Activated T-cell treated with anti-CD3 and anti-CD28 coated beads for 24 hours (primary cell): Measurements from ENCODE around the gene SFXN1.

Experiments
- DNase-seq: peaks from one replicate; pipeline ENCODE4 v3.0.0-alpha.2; 2020; ENCODE audit warnings: low read depth

Gene SFXN1

DNA sequence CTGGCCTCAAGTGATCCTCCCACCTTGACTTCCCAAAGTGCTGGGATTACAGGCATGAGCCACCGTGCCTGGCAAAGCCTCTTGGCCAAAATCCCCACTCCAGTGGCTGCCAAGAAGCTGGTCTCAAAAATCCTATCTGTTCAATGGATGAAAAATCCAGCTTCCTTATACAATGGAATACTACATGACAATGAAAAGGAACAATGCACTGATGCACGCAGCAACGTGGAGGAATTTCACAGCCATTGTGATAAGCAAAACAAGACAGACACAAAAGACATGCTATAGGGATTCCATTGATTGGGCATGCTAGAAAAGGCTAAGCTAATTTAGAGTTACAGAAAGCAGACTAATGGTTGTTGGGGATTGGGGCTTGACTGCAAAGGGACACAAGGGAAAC, 13.1 kb upstream of the SFXN1 start:
- DNase-seq = no peak

DNA sequence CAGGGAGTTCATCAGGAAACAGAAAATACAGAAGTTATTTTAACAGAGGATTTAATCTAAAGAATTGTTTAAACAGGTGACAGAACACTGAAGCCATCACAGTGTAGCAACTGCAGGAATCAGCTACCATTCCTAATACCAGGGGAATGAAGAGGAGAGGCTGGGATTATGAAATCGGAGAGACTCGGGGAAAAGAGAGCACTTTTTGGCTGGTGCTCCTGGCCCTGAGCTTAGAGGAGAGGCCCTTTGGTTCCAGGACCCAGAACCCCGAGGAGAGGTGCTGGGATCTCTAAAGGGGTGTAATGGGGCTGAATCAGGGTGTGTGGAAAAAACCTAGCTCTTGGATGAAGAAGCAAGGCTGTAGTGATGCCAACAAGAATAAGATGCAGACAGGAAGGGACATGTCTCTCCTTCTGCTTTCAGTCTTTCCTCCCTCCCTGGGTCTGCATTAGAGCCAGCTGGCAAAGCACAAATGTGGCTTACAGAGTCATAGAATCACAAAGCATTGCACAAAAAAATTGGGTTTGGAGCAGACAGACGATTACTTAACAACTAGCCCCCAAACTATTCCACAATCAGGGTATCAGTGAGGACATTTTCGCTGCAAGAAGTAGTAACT, 11.6 kb upstream of the SFXN1 start:
- no peak for DNase-seq

DNA sequence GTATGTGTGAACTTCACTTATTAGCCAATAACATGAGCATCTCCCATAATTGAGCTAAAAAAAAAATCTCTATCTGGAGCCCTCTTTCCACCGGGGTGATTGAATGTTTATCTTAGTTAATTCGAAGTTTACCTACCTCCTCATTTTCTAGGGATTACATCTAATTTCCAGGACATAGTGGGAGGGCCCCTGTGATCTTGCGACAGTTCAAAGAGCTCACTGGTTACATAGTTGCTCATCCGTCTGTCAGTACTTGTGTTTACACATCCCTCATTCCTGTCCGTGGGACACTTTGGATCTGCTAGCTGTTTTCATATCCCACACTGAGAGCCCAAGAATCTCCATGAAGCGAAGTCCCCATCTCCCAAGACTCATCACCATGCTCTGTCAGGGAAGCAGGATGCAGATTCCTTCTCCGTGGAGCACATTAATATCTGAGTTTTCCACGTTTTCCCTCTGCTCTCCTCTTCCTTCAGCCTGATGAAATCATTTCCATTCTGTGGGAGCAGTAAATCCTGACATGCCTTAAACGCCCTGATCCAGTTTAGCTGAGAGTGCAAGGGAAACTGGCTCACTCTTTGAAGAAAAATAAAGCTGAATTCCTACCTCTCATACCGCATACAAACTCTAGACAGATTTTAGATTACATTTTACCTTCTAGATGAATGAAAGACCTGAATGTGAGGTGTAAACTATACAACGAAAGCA, 10.2 kb upstream of the SFXN1 start:
- DNase-seq = no peak

DNA sequence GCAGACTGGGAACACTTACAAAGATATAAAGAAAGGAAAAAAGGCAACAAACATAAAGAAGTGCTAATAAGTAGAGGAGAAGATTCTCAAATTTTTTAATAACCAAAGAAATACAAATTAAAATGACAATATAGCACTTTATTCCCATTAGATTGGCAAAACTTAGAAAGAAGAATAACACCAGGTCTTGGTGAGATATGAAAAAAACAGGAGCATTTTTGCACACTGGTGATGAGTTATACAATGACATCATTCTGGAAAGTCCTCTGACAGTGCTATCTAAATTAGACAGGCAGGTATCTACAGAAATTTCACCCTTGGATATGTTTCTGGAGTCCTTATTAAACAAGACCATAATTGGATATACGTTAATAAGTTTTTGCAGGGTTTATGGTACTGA, 9.5 kb upstream of the SFXN1 start:
- DNase-seq = no peak

DNA sequence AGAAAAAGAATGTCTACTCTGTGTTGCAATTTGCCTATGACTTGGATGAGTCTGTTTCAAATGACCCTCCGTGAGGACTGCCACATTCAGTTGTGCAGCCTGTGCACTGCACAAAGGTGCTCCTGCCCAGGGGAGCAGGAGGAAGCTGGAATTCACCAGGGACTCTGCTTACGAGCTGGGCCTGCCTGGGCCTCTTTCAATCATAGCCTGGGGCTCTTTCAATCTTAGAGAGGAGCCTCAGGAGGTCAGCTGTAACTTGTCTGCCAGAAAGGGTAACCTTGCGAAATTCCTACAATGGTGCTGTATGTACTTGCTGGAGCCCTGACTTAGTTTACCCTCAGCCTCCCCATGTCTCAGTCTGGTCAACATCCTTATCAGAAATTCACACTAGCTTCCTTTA, 8.4 kb upstream of the SFXN1 start:
- no peak for DNase-seq

DNA sequence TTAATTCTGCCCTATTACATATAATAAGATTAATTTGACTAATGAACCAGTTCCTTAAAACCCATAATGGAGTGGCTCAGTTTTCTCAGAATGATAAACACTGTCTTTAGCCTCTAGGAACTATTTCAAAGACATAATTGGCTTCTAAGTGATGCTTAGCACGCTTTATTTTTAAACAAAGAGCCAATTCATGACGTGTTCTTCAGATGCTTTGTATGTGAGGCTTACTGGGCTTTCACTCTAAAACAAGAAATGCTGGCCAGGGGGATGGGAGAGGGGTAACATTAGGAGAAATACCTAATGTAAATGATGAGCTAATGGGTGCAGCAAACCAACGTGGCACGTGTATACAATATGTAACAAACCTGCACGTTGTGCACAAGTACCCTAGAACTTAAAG, 7.6 kb upstream of the SFXN1 start:
- no peak for DNase-seq

DNA sequence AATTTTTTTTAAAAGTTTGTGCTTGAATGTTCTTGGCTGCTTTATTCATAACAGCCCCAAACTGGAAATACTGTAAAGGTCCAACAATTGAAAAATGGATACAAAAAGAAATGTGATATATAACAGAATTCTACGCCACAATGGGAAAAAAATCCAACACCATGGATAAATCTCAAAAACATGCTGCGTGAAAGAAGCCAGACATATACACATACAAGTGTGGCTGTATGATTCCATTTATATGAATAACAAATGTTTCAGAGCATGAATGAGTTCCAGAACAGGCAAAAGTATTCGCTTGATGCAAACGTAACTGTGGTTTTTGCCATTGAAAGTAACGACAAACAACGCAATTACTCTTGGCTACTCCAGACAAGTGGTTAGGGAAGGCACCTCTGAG, 7.2 kb upstream of the SFXN1 start:
- DNase-seq = no peak

DNA sequence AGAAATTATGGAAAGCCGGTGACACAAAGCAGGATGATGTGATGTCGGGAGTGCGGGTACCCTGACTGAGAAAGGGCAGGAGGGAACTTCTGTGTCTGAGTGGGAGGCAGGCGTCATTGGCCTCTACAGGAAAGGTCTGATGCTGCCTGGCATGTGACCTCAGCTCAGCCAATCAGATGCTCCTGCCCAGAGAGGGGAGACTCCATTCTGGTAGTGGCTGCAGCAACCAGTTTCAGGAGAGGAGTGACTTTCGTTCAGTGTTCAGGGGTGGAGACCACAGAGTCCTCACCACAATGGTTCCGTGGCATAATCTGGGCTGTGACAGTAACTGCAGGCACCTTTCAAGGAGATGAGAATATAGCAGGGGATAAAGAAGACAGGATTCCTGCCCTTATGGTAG, 6.7 kb upstream of the SFXN1 start:
- no peak for DNase-seq

DNA sequence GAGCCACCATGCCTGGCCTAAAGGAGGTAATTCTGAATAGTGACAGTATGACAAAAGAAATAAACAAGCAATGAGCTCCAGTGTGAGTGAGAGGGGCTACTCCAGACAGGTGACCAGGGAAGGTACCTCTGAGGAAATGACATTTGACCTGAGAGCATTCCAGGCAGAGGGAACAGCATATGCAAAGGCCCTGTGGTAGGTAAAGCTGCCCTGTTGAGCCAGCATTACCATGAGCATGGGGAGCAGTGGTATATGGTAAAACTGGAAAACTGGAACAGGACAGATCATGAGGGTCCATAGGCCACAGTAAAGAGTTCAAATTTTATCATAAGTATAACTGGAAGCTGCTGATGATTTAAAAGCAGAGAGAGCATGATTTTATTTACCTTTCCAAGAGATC, 6.0 kb upstream of the SFXN1 start:
- DNase-seq = no peak

DNA sequence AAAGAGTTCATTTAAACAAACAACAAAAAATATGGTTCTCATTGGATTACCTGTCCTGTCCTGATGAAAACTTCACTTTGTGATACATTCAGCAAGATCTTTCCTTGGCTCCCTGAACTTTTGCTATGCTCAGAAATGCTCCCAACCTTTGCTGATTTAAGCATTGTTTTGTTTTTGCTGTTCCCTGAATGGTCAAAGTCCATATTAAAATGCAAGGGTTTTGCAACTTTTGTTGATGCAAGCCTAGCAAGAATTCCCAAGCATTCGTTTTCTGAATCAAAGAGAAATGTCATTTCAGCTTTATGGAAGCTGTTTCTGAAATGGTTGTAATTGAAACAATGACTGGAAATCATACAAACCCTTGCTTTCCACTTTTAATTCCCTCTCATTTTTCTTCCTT, 3.1 kb upstream of the SFXN1 start:
- no peak for DNase-seq

DNA sequence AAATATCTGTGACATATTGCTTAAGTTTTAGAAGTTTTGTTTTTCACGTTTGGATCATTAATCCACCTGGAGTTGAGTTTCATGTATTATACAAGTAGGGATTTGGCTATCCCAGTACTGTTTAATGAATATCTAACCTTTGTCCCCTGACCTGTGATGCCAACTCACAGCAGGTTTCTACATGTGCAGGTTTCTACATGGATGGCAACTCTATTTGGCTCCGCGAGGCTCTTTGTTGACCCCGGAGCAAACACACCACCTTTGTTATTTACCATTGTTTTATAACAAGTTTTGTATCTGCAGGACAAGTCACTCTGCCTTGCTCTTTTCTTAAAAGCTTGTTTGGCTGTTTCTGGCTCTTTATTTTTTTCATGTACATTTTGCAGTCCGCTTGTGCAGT, 920 bp upstream of the SFXN1 start:
- DNase-seq = no peak

DNA sequence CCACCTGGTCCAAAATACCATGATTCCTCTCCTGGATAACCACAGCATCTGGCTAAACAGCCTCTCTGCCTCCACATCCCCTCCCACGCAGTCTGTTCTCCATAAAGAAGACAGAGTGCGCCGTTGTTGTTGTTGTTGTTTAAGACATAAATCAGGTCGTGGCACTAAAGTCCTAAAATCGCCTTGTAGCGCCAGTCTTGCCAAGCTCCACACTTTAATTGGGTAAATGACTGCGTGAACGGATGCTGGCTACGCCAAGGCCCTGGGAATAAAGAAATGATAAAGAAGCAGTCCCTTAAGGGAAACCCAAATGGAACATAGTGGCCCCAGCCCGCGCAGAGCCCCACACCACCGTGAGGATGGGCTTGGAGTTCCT, 364 bp upstream of the SFXN1 start:
- no peak for DNase-seq

DNA sequence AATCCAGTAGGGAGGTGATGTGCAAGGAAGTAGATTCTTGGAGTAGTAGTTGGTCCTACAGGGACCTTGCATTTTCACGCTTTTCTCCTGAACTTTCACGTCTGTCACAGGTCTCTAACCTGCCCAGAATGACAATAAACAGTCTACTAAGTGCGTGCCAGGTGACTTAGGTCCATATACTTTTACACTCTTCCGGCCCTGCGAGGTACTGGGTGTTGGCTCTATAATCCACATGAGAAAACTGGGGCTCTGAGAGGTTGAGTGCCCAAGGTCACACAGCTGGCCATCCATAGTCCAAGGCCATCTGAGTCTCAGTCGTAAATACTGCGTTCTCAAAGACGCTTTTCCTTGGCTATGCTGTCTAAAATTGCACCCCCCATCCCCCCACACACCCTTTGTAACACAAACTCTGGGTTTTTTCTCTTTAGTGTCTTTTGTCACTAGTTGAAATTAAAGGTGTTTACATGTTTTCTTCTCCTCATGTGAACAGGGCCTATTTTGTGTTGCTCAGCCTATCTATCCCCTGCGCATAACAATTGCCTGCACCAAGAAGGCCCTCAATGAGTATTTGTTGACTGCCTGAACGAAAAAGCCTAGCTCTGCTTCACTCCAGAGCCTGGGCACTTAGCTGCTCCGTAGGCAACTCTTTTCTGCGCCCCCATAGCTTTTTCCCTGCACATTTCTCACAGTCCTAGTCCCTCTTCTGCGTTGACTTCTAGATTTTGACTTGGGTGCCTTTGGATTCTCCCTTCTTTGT, 943 bp downstream of the SFXN1 start:
- no peak for DNase-seq

DNA sequence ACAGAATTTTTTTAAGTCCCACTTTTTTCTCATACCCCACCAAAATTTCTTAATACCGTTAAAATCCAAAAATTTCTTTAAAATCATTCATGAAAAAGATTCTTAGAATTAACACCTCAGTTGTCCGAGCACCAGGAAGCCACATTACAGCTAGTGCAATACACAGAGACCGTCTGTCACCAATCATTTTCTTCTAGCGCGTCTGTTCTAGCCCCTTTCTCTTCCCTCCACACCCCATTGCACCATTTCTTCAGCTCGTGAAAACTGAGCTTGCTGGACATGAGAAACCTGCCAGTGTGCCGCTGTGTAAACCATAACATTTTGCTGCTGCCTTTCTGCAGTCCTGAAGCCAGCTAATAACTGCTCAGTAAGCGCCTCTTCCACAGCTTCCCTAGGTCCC, 5.0 kb downstream of the SFXN1 start:
- DNase-seq = no peak

DNA sequence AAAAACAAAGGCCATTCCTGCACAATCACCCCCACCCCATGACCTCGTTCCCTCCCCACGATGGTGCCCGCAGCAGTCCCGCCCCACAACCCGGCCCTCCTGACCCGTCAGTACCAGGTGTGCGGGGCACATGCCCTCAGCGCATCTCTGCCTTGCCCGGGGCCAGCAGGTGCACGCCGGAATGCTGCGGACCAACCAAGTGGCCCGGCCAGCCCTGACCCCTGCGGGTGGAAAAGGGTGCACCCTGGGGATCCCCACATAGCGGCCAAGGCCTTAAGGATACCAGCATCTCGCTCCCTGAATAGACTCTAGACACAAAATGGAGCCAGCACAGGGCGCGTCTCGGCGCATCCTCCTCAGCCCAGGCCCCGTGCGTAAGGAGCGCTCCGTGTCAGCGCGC, 6.0 kb downstream of the SFXN1 start:
- DNase-seq = no peak

DNA sequence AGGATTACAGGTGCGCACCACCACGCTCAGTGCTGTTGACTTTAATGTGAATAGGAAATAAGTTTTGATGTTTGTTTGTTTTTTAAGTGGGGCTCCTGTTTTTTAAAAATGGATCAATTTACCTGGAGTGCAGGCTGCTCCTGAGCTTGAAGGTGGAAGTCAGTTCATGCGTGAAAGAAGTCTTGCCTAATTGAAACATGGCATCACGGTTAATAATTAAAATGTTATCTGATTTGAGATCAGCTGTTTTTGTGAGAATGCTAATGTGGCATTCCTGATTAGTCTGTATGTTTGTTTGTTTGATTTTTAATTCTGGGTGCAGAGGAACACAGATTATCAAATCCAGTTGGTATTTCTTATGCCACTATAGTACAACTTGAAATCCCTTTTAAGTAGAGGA, 6.5 kb downstream of the SFXN1 start:
- no peak for DNase-seq

DNA sequence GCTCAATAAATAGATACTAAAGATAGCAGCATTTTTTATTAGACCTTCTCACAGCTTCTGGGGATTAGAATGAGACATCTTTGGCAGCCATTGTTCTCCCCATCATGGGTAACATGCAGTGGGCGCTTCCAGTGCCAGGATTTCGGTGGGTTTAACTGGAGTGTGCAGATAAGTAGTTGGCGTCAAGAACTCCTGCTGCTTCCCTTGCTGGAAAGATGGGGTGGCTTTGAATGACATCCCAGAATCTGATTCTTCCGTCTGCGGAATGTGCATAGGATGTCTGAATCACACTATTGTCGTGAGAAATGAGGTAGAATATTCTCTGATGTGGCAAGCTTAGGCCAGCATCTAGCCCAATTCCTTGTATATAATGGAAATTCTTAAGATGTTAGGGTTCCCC, 7.3 kb downstream of the SFXN1 start:
- no peak for DNase-seq

DNA sequence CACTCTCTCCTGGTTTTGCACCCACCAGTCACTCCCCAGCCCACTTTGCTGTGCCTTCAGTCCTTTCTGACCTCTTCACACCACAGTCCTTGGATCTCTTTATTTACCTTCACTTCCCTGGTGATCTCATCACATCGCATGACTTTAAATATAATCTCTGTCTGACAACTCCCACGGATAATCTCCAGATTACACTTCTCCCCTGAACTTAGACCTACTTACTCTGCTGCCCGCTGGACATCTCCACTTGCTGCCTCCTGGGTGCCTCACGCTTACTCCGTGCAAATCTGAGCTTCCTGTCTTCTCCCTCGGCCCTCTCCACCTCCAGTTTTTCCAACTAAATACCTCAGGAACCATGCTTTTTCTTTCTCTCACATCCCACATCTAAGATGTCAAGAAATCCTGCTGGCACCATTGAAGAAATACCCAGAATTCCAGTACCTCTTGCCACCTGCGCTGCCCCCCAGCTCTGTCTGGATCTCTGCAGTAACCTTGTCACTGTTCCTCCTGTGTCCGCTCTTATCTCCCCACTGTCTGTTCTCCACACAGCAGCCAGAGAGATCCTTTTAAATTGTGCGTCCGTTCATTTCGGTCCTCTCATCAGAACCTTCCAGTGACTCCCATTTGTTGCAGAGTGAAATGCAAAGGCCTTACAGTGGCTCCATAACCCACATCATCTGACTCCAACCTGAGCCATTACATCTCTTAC, 9.3 kb downstream of the SFXN1 start:
- DNase-seq = no peak

DNA sequence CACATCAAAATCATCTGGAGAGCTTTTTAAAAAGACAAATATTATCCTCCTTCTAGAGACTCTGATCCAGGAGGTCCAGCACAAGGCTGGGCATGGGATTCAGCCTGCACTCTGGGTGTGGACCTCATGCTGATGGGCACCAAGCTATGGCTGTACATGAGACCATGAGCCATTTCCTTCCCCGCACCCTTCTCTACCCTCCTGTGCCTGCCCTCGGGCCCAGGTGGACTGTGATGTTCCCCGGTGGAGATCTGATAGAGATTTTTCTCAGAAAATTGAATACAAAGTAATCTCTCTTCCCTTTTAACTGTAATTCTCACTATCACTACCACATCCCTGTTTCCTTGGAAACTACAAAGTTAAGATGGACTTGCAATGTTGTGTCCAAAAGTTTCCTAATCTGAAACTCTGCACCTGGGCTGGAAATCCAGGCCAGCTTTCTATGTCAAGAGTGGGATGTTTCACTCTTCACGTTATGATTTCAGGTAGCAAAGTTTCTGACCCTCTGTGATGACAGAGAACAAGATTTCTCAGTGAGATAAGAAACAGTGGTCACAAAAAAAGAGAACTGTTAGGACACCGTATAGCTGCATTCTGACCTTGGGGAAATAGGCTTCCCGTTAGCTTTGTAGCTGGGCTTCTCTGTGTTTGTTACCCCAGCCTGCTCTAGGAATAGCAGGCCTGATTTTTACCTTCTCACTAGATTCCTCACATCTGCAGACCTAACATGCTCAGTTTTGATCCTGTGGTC, 11.5 kb downstream of the SFXN1 start:
- no peak for DNase-seq

DNA sequence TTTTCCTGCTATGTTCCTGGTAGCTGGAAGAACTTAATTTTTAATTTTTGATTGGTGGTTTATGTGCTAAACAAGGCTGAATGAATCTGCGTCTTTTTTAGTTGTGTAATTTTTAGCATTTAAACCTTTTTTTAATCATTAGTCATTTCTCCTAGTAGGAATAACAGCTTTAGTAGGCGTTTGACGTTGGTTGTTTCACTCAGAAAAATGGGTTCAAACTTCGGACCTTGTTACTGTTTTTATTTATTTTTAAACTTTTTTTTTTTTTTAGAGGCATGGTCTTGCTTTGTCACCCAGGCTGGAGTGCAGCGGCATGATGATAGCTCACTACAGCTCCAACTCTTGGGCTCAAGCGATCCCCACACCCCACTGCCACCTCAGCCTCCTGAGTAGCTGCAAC, 12.9 kb downstream of the SFXN1 start:
- DNase-seq = no peak

DNA sequence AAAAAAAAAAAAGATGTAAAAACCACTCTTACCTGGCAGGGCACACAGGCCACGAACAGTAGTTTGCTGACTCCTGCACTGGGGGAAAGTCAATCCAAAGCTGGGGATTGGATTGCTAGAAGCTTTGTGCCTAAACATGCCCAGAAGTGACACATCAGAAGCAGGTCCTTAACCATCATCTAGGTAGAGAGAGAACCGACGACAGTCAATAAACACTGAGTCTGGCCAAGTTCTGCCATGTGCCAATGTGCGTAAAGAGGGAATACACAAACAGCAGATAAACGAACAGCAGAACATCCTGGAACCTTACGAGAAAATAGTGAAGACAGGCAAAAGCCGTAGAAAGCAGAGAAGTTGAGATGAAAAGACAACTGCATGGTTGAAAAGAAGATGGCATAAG, 14.9 kb downstream of the SFXN1 start:
- DNase-seq = no peak

DNA sequence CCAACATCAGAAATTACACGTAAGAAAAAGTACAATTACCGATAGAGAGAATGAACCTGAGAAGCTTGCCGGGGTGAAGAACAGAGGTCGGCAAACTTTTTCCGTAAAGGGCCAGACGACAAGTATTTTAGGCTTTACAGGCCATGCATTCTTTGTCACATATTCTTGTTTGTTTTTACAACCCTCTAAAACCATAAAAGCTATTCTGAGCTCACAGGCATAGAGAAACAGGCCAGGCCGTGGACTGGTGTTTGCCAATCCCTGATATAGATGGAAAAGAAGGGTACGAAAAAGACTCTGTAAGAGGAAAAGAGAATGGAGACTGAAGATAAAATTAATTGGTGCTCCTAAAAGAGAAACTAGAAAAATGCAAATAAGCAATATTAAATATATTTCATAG, 15.4 kb downstream of the SFXN1 start:
- DNase-seq = no peak
